ENCODE measurements around the gene GPS2.
"Not testable (repeated sequence)": the region's sequence is repeated elsewhere in the genome, so short reads cannot be mapped to it uniquely, and the experiment has no call there.

GPS2 gene

GRCh38 chr17:7341842-7342241 is 26.7 kb upstream of the GPS2 start:
- CTCF ChIA-PET = no interaction called here
- POLR2A ChIA-PET (ENCODE audit: low non-redundant PET) = interaction anchor here (0.6 kb wide), 1 partner anchor 100 kb away, joined by 3 read pairs; no protein-coding TSS in a partner anchor
- DNase-seq (ENCODE audit: low spot score) = no peak
- TF ChIP-seq CTCF (conservative IDR thresholded peaks at IDR 0.05; ENCODE audit: low read depth) = no peak
- no peak overlapping the region for H3K27ac ChIP-seq

- DNase-seq (ENCODE audit: low spot score) = no peak
- no peak overlapping the region for H3K27ac ChIP-seq
- TF ChIP-seq CTCF (conservative IDR thresholded peaks at IDR 0.05; ENCODE audit: low read depth) = no peak
- ChIA-PET CTCF (no interaction called here), POLR2A (ENCODE audit: low non-redundant PET) (interaction anchor here (0.7 kb wide), 1 partner anchor 9 kb away, joined by 3 read pairs; no protein-coding TSS in a partner anchor)
These were observed 25.0 kb upstream of the GPS2 start for GRCh38 chr17:7340179-7340578.

GRCh38 chr17:7337600-7337999 is 22.4 kb upstream of the GPS2 start:
- CTCF ChIA-PET = interaction anchor here (1.0 kb wide), 1 partner anchor 17 kb away, joined by 5 read pairs; the partner anchor contains the start of gene TMEM95
- H3K27ac ChIP-seq; POLR2A ChIA-PET (ENCODE audit: low non-redundant PET); DNase-seq (ENCODE audit: low spot score): not testable (repeated sequence)

- CTCF ChIA-PET = interaction anchor here (0.7 to 1.0 kb wide), 2 partner anchors 18 to 116 kb away, joined by 4 to 5 read pairs; partner anchors contain the start of gene TMEM95
- POLR2A ChIA-PET (ENCODE audit: low non-redundant PET) = interaction anchor here (0.6 kb wide), 2 partner anchors 70 to 858 kb away, joined by 3 read pairs; no protein-coding TSS in a partner anchor
- no peak for TF ChIP-seq CTCF (conservative IDR thresholded peaks at IDR 0.05; ENCODE audit: low read depth)
- H3K27ac ChIP-seq = no peak within 1 kb of the TSS
- DNase-seq (ENCODE audit: low spot score) = no peak
These were observed 21.3 kb upstream of the GPS2 start, which contains the start of gene ACAP1 for GRCh38 chr17:7336240-7337175. TSS of gene ACAP1 (plus strand) at chr17:7336529. CDS start at chr17:7336735, 206 bp downstream.

GRCh38 chr17:7335765-7336164 is 20.6 kb upstream of the GPS2 start:
- DNase-seq (ENCODE audit: low spot score); H3K27ac ChIP-seq; POLR2A ChIA-PET (ENCODE audit: low non-redundant PET): not testable (repeated sequence)
- CTCF ChIA-PET = interaction anchor here (0.6 kb wide), 1 partner anchor 99 kb away, joined by 3 read pairs; the partner anchor contains the start of gene TMEM102

- H3K27ac ChIP-seq = no peak overlapping the region
- CTCF ChIA-PET = interaction anchor here (0.6 to 0.8 kb wide), 3 partner anchors 69 to 100 kb away, joined by 3 to 5 read pairs (median 3); partner anchors contain the start of genes TMEM102 and TMEM256
- POLR2A ChIA-PET (ENCODE audit: low non-redundant PET) = no interaction called here
- TF ChIP-seq CTCF (conservative IDR thresholded peaks at IDR 0.05; ENCODE audit: low read depth) = no peak
- no peak for DNase-seq (ENCODE audit: low spot score)
These were observed 19.9 kb upstream of the GPS2 start for GRCh38 chr17:7334938-7335538.

- DNase-seq (ENCODE audit: low spot score); POLR2A ChIA-PET (ENCODE audit: low non-redundant PET); H3K27ac ChIP-seq: not testable (repeated sequence)
- CTCF ChIA-PET = interaction anchor here (0.6 kb wide), 1 partner anchor 170 kb away, joined by 3 read pairs; no protein-coding TSS in a partner anchor
These were observed 17.5 kb upstream of the GPS2 start for GRCh38 chr17:7332600-7333069.
